WI38 (cell line): ENCODE results near the gene RUNX1.

Experiments used
- H3K4me3 ChIP-seq: 2 replicates; pipeline ENCODE4 v1.5.1; 2011; ENCODE audit warnings: low read depth, mild to moderate bottlenecking, control low read depth, low read length
- TF ChIP-seq, protein P1 (sequence below): IDR thresholded peaks from 2 replicates; pipeline ENCODE4 v1.5.1; 2012; ENCODE audit warnings: low read depth, mild to moderate bottlenecking, control low read depth, low read length

RUNX1 gene

GRCh38 chr21:34845521-34846451 lies 203.3 kb downstream of the RUNX1 start:
- TF ChIP-seq, protein P1, sequence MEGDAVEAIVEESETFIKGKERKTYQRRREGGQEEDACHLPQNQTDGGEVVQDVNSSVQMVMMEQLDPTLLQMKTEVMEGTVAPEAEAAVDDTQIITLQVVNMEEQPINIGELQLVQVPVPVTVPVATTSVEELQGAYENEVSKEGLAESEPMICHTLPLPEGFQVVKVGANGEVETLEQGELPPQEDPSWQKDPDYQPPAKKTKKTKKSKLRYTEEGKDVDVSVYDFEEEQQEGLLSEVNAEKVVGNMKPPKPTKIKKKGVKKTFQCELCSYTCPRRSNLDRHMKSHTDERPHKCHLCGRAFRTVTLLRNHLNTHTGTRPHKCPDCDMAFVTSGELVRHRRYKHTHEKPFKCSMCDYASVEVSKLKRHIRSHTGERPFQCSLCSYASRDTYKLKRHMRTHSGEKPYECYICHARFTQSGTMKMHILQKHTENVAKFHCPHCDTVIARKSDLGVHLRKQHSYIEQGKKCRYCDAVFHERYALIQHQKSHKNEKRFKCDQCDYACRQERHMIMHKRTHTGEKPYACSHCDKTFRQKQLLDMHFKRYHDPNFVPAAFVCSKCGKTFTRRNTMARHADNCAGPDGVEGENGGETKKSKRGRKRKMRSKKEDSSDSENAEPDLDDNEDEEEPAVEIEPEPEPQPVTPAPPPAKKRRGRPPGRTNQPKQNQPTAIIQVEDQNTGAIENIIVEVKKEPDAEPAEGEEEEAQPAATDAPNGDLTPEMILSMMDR: no peak
- H3K4me3 ChIP-seq: no peak overlapping the region

GRCh38 chr21:34844924-34845238 lies 204.2 kb downstream of the RUNX1 start:
- TF ChIP-seq, protein P1: no peak
- no peak overlapping the region for H3K4me3 ChIP-seq

DNA sequence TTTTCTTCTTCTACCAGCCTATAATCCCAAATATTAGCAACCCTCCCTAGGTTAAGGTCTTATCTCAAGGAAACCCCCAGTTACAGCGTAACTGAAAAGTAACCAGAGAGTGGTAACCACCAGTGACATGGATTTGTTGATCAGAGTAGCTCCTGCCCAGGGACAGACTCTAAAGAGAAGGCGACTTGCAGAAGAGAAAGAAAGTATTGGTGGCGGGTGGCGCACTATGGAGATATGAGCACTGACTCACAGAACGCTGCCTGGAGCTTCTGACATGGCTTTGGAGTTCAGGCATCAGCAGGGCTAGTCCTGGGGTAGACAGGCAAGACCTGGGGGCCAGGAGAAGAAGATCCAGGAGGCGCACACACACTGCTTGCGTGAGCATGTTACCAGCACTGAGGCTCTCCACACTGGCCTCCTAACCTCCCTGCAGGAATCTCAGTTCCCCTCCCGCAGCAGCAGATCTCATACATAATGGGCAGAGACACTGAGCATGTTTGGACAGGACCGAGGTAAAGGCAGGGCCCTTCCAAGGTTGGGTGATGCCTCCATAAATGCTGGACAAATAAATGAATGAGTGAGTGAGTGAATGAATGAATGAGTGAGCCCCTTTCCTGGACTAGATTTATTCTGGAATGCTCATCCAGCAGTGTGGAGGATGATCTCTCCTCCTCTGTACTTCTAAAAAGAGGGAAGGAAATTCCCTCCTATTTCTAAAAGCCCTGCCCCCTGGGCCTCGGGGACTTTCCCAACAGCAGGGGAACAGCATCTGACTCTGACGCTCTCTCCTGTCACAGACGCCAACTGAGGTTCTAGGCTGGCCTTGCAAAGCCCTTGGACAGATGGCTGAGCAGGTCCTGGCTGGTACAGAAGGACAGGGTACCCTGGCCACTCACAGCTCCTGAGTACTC lies 204.8 kb downstream of the RUNX1 start:
- TF ChIP-seq, protein P1: no peak
- no peak overlapping the region for H3K4me3 ChIP-seq

- TF ChIP-seq, protein P1: no peak
- no peak overlapping the region for H3K4me3 ChIP-seq
These were observed 205.5 kb downstream of the RUNX1 start for GRCh38 chr21:34843562-34843961.

- TF ChIP-seq, protein P1: no peak
- no peak overlapping the region for H3K4me3 ChIP-seq
These were observed 207.9 kb downstream of the RUNX1 start for GRCh38 chr21:34841154-34841553.

DNA sequence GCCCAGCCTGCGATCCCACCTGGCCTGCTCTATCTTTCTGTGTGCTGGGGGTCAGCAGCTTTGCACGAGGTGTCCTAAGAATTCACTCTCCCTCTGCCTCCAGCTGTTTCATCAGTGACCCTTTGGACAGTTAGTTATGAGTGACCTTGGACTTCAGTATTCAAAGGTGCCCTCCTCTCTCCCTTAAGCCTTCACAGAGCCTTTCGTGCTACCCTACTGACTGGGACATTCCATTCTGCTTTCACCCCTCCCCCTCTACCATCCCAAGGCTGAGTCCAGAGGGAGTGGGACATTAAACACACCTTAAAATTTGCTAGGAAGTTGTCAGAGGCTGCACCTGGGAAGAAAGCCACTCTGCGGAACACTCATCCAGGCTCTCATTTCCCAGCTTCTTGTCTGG lies 208.4 kb downstream of the RUNX1 start:
- H3K4me3 ChIP-seq: no peak overlapping the region
- TF ChIP-seq, protein P1: no peak
